SK-N-SH (cell line): Measurements from ENCODE around the gene SV2A. TPM values are rescaled to one million over a fixed set of nuclear protein-coding genes. Genes with fewer than 3 reads are reported as not detected.

Source experiments
- CTCF ChIA-PET: fragments of 300-600, 350-600 bp; formaldehyde crosslinking; extraction: SDS; loops from one replicate; lab custom pipeline; 2021; lab: Yijun Ruan, JAX
- POLR2A ChIA-PET: fragments of 350-600 bp; sonication (Branson Sonifier 250); formaldehyde crosslinking; extraction: SDS; loops from one replicate; lab custom pipeline; 2020; ENCODE audit warnings: antibody characterized with exemption, inconsistent platforms; lab: Yijun Ruan, JAX
- DNase-seq: peaks from one replicate; pipeline ENCODE4 v3.0.0; 2012
- H2AFZ ChIP-seq: fragments of 200-600 bp; sonication (generic); 2 replicates; pipeline ENCODE4 v1.8.1; 2016; ENCODE audit warnings: antibody characterized with exemption, mild to moderate bottlenecking, low read depth
- H3F3A ChIP-seq: fragments of 200-600 bp; sonication (generic); replicated peaks from 2 replicates; pipeline ENCODE3; 2016; ENCODE audit warnings: antibody characterized with exemption, mild to moderate bottlenecking; ENCODE audit not compliant: insufficient read depth
- H3K27ac ChIP-seq, 2 experiments: fragments of 200-500 bp in 1 of 2; fragments of 200-600 bp in 1 of 2; sonication (Bioruptor generic) in 1 of 2; sonication (generic), shearing (Covaris generic) in 1 of 2; 2 replicates each; pipeline versions ENCODE4 v1.5.1 to v1.6.1; 2014 to 2016; ENCODE audit warnings: low read depth in 2 of 2, inconsistent platforms in 1 of 2, low read length in 1 of 2, mild to moderate bottlenecking in 1 of 2, mixed read lengths in 1 of 2
- H3K27me3 ChIP-seq: fragments of 200-600 bp; sonication (generic), shearing (Covaris generic); 2 replicates; pipeline ENCODE4 v1.6.1; 2016; ENCODE audit warnings: mixed run types; ENCODE audit not compliant: insufficient read depth
- H3K36me3 ChIP-seq, 2 experiments: fragments of 200-500 bp in 1 of 2; fragments of 200-600 bp in 1 of 2; sonication (Bioruptor generic) in 1 of 2; sonication (generic) in 1 of 2; replicated peaks in 1 of 2; 2 replicates each; pipeline versions ENCODE3 to v1.5.1; 2014 to 2016; ENCODE audit warnings: low read length in 1 of 2, mild to moderate bottlenecking in 1 of 2; ENCODE audit not compliant: insufficient read depth in 2 of 2, control insufficient read depth in 1 of 2
- H3K4me1 ChIP-seq, 2 experiments: fragments of 200-500 bp in 1 of 2; fragments of 200-600 bp in 1 of 2; sonication (Bioruptor generic) in 1 of 2; sonication (generic), shearing (Covaris generic) in 1 of 2; 2 replicates each; pipeline versions ENCODE4 v1.5.1 to v1.6.1; 2014 to 2016; ENCODE audit warnings: low read depth in 1 of 2, low read length in 1 of 2, mixed run types in 1 of 2; ENCODE audit not compliant: insufficient read depth in 2 of 2, control insufficient read depth in 1 of 2
- H3K4me2 ChIP-seq: fragments of 200-600 bp; sonication (generic), shearing (Covaris generic); 2 replicates; pipeline ENCODE4 v1.6.1; 2017; ENCODE audit warnings: mixed run types
- H3K4me3 ChIP-seq, 2 experiments: fragments of 200-500 bp in 1 of 2; fragments of 200-600 bp in 1 of 2; sonication (Bioruptor generic) in 1 of 2; sonication (generic), shearing (Covaris generic) in 1 of 2; 2 replicates each; pipeline versions ENCODE4 v1.5.1 to v1.8.1; 2014 to 2016; ENCODE audit warnings: low read depth in 2 of 2, inconsistent platforms in 1 of 2, low read length in 1 of 2, mild to moderate bottlenecking in 1 of 2, mixed read lengths in 1 of 2, moderate library complexity in 1 of 2
- H3K79me2 ChIP-seq: fragments of 200-600 bp; sonication (generic); 2 replicates; pipeline ENCODE4 v1.8.1; 2017; ENCODE audit warnings: mild to moderate bottlenecking; ENCODE audit not compliant: insufficient read depth
- H3K9ac ChIP-seq: fragments of 200-600 bp; sonication (generic); 2 replicates; pipeline ENCODE4 v1.6.1; 2017; ENCODE audit warnings: mixed run types
- H3K9me2 ChIP-seq: fragments of 200-600 bp; sonication (generic); 2 replicates; pipeline ENCODE4 v1.6.1; 2017; ENCODE audit warnings: mixed run types
- H3K9me3 ChIP-seq: fragments of 200-600 bp; sonication (generic); 2 replicates; pipeline ENCODE4 v1.6.1; 2017; ENCODE audit warnings: mixed run types, mild to moderate bottlenecking, moderate library complexity
- H4K20me1 ChIP-seq: fragments of 200-600 bp; sonication (generic); 2 replicates; pipeline ENCODE4 v1.6.1; 2017; ENCODE audit warnings: mild to moderate bottlenecking, mixed run types; ENCODE audit not compliant: insufficient read depth
- CHD2 ChIP-seq: fragments of 150-350 bp; IDR thresholded peaks from 2 replicates; pipeline ENCODE4 v1.6.1; 2018; ENCODE audit warnings: low read length; ENCODE audit not compliant: partially characterized antibody
- EZH2phosphoT487 ChIP-seq: fragments of 200-600 bp; sonication (generic); IDR thresholded peaks from 2 replicates; pipeline ENCODE4 v1.6.1; 2017; ENCODE audit warnings: low read depth, mixed run types, mild to moderate bottlenecking, antibody characterized with exemption, moderate library complexity, borderline replicate concordance
- FOSL2 ChIP-seq: IDR thresholded peaks from 2 replicates; pipeline ENCODE4 v1.4.0; 2012; ENCODE audit warnings: low read depth, mild to moderate bottlenecking, moderate library complexity, borderline replicate concordance
- GABPA ChIP-seq: IDR thresholded peaks from 2 replicates; pipeline ENCODE4 v1.4.0; 2012; ENCODE audit warnings: low read depth, mild to moderate bottlenecking
- IRF3 ChIP-seq: fragments of 150-350 bp; IDR thresholded peaks from 2 replicates; pipeline ENCODE4 v1.6.1; 2016; ENCODE audit warnings: mild to moderate bottlenecking, low read depth, low read length
- MAX ChIP-seq: IDR thresholded peaks from 2 replicates; pipeline ENCODE4 v1.4.0; 2012; ENCODE audit warnings: low read depth
- MXI1 ChIP-seq: IDR thresholded peaks from 2 replicates; pipeline ENCODE4 v1.6.1; 2012; ENCODE audit warnings: mild to moderate bottlenecking, low read depth, low read length, improper control_type of control experiment
- NRF1 ChIP-seq: IDR thresholded peaks from 2 replicates; pipeline ENCODE4 v1.6.1; 2012; ENCODE audit warnings: low read depth, mild to moderate bottlenecking, low read length
- POLR2AphosphoS5 ChIP-seq: IDR thresholded peaks from 2 replicates; pipeline ENCODE4 v1.6.1; 2012; ENCODE audit warnings: low read depth, low read length
- SIN3A ChIP-seq: IDR thresholded peaks from 2 replicates; pipeline ENCODE4 v1.6.1; 2012; ENCODE audit warnings: low read depth, mild to moderate bottlenecking, low read length, moderate library complexity, borderline replicate concordance
- SMC3 ChIP-seq: IDR thresholded peaks from 2 replicates; pipeline ENCODE4 v1.6.1; 2012; ENCODE audit warnings: low read depth, low read length, improper control_type of control experiment
- TAF1 ChIP-seq: IDR thresholded peaks from 2 replicates; pipeline ENCODE4 v1.6.1; 2012; ENCODE audit warnings: low read depth, mild to moderate bottlenecking, low read length, moderate library complexity, borderline replicate concordance
- USF1 ChIP-seq: IDR thresholded peaks from 2 replicates; pipeline ENCODE4 v1.4.0; 2012; ENCODE audit warnings: low read depth, borderline replicate concordance
- USF2 ChIP-seq: fragments of 150-350 bp; IDR thresholded peaks from 2 replicates; pipeline ENCODE4 v1.6.1; 2017; ENCODE audit warnings: antibody characterized with exemption, low read length, low read depth, borderline replicate concordance
- ZBTB33 ChIP-seq: IDR thresholded peaks from 2 replicates; pipeline ENCODE4 v1.4.0; 2012; ENCODE audit warnings: low read depth, borderline replicate concordance
- WGBS: methylation state at CpG from one replicate; pipeline ENCODE4 v1.1.6; 2017; ENCODE audit warnings: low lambda C conversion rate; 5-methylcytosine and 5-hydroxymethylcytosine counted together
- polyA plus RNA-seq, 3 experiments: library from polyadenylated mRNA; depleted of rRNA; stranded (reverse); fragments of >200 nt; gene quantifications; 2 replicates each; pipeline ENCODE4 v1.2.3, GENCODE V29; 2012

Gene SV2A
- polyA plus RNA-seq, 1 of the 3 experiments (the other 2 are of a cell fraction), result 22.7 TPM

- peak overlapping the region; percentile 92 to 95 for H3K4me3 ChIP-seq
- peaks cover 38% of the 10 kb centered on the region for H3K79me2 ChIP-seq
- peaks cover 14 to 26% of the 10 kb centered on the region in 2 experiments for H3K4me1 ChIP-seq
- H3K9ac ChIP-seq, result peak overlapping the region; percentile 81
- no peak for DNase-seq
- WGBS, result 0% methylated on average over 1 of the region's 1 CpG
- CTCF ChIA-PET, result interaction anchor here (0.9 to 2.5 kb wide), 4 partner anchors 9 to 40 kb away, joined by 4 to 10 read pairs (median 5); a partner anchor contains a TSS
- no peaks in the 10 kb centered on the region for H3K9me2 ChIP-seq
- TF ChIP-seq MAX (no peak), IRF3 (no peak), USF1 (no peak), FOSL2 (no peak), GABPA (no peak), EZH2phosphoT487 (no peak), SMC3 (no peak), POLR2AphosphoS5 (no peak), ZBTB33 (no peak), TAF1 (no peak), USF2 (no peak), CHD2 (no peak), SIN3A (no peak), NRF1 (no peak), MXI1 (no peak)
- H2AFZ ChIP-seq, result peak overlapping the region; percentile 66; the same call in 1 of the 2 replicates
- H3K27me3 ChIP-seq, result no peaks in the 10 kb centered on the region
- H3F3A ChIP-seq, result peaks cover 6% of the 10 kb centered on the region
- POLR2A ChIA-PET, result interaction anchor here (0.8 to 1.7 kb wide), 5 partner anchors 9 to 41 kb away, joined by 3 to 14 read pairs (median 8); a partner anchor contains a TSS
- peaks cover 29 to 46% of the 10 kb centered on the region in 2 experiments for H3K36me3 ChIP-seq
- peak overlapping the region; percentile 80 for H3K4me2 ChIP-seq
- H4K20me1 ChIP-seq, result peaks cover 10% of the 10 kb centered on the region; the same call in 1 of the 2 replicates
- H3K27ac ChIP-seq, result peak overlapping the region; percentile 90 to 99
- H3K9me3 ChIP-seq, result no peaks in the 10 kb centered on the region
These were observed 10.7 kb upstream of the SV2A start for GRCh38 chr1:149928401-149928724.
